Glutamatergic neuron (in vitro differentiated cells): Measurements from ENCODE around the gene CBLC. TPM values are rescaled to one million over a fixed set of nuclear protein-coding genes. Genes with fewer than 3 reads are reported as not detected.
"Not testable (repeated sequence)": the region's sequence is repeated elsewhere in the genome, so short reads cannot be mapped to it uniquely, and the experiment has no call there.

Experiments used
- DNase-seq: peaks from one replicate; pipeline ENCODE4 v3.0.0; 2022
- H3K27ac Mint-ChIP-seq: one replicate; pipeline ENCODE4 v1.8.0; 2020; ENCODE audit warnings: mild to moderate bottlenecking, mixed read lengths, inconsistent platforms; ENCODE audit not compliant: unreplicated experiment
- H3K27me3 Mint-ChIP-seq: one replicate; pipeline ENCODE4 v1.8.0; 2020; ENCODE audit warnings: mild to moderate bottlenecking, moderate library complexity, mixed read lengths, inconsistent platforms; ENCODE audit not compliant: unreplicated experiment
- H3K36me3 Mint-ChIP-seq: one replicate; pipeline ENCODE4 v1.8.0; 2020; ENCODE audit warnings: mild to moderate bottlenecking, mixed read lengths, inconsistent platforms; ENCODE audit not compliant: unreplicated experiment
- H3K4me1 Mint-ChIP-seq: one replicate; pipeline ENCODE4 v1.8.0; 2020; ENCODE audit warnings: mild to moderate bottlenecking, low read depth, mixed read lengths, inconsistent platforms; ENCODE audit not compliant: unreplicated experiment
- H3K4me3 Mint-ChIP-seq: one replicate; pipeline ENCODE4 v1.8.0; 2020; ENCODE audit warnings: mild to moderate bottlenecking, mixed read lengths, inconsistent platforms; ENCODE audit not compliant: unreplicated experiment
- H3K9me3 Mint-ChIP-seq: one replicate; pipeline ENCODE4 v1.8.0; 2020; ENCODE audit warnings: mild to moderate bottlenecking, moderate library complexity, mixed read lengths, inconsistent platforms; ENCODE audit not compliant: unreplicated experiment
- total RNA-seq: library from RNA; stranded (reverse); fragmentation: NEBNext Ultra II Directional; extraction: Animal tissue kit (Norgen Biotek cat#: 25700); gene quantifications from one replicate; pipeline ENCODE4 v1.2.1, GENCODE V29; 2021; ENCODE audit not compliant: unreplicated experiment
- TF ChIP-seq, protein P1 (sequence below): fragments of 200-600 bp; sonication (generic); IDR thresholded peaks from one replicate; pipeline ENCODE4 v1.5.0; 2021; ENCODE audit not compliant: partially characterized antibody, unreplicated experiment

The CBLC gene
- total RNA-seq, 1 donor from 2014 or later, result not detected

DNA sequence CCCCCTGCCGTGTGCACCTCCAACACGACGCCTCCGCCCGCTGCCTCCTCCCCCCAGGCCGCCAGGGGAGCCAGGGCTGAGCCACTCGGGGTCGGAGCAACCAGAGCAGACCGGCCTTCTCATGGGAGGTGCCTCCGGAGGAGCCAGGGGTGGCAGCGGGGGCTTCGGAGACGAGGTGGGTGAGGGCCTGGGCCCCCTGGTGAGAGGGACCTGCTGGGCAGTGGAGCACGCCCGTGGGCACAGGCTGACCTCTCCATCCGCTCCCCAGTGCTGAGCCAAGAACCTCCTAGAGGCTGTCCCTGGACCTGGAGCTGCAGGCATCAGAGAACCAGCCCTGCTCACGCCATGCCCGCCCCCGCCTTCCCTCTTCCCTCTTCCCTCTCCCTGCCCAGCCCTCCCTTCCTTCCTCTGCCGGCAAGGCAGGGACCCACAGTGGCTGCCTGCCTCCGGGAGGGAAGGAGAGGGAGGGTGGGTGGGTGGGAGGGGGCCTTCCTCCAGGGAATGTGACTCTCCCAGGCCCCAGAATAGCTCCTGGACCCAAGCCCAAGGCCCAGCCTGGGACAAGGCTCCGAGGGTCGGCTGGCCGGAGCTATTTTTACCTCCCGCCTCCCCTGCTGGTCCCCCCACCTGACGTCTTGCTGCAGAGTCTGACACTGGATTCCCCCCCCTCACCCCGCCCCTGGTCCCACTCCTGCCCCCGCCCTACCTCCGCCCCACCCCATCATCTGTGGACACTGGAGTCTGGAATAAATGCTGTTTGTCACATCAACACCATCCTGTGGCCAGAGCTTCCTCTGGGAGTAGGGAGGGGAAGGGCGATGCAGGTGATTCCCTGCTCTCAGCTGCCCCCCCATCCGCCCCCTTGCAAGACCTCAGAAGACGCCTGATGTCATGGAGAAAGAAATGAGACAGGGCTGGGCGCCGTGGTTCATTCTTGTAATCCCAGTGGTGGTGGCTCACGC, 43.2 kb downstream of the CBLC start:
- Mint-ChIP-seq H3K27me3 (peaks cover 12% of the 10 kb centered on the region), H3K36me3 (no peaks in the 10 kb centered on the region)

DNA sequence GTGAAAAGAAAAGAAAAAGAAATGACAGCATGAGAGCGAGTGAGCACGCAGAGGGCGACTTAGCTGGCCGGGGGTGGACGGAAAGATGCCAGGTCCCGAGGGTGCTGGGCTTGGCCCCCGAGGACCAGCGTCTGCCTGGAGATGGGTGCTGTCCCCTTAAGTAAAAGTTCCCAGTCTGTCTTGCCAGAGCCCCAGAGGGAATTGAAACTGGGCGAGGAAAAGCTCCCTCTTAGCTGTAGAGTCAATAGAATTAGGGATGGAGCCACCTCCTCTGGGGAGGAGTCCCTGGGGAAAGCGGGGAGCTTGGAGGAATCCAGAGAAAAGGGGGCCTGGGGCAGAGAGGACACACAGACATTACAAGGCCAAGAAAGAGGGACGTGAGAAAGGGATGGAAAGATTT, 44.5 kb downstream of the CBLC start:
- no peak for DNase-seq
- Mint-ChIP-seq H3K27me3 (peaks cover 8% of the 10 kb centered on the region), H3K36me3 (no peaks in the 10 kb centered on the region), H3K4me3 (no peak overlapping the region), H3K27ac (no peak overlapping the region), H3K9me3 (no peaks in the 10 kb centered on the region), H3K4me1 (peaks cover 1% of the 10 kb centered on the region)
- TF ChIP-seq, protein P1, sequence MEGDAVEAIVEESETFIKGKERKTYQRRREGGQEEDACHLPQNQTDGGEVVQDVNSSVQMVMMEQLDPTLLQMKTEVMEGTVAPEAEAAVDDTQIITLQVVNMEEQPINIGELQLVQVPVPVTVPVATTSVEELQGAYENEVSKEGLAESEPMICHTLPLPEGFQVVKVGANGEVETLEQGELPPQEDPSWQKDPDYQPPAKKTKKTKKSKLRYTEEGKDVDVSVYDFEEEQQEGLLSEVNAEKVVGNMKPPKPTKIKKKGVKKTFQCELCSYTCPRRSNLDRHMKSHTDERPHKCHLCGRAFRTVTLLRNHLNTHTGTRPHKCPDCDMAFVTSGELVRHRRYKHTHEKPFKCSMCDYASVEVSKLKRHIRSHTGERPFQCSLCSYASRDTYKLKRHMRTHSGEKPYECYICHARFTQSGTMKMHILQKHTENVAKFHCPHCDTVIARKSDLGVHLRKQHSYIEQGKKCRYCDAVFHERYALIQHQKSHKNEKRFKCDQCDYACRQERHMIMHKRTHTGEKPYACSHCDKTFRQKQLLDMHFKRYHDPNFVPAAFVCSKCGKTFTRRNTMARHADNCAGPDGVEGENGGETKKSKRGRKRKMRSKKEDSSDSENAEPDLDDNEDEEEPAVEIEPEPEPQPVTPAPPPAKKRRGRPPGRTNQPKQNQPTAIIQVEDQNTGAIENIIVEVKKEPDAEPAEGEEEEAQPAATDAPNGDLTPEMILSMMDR, result no peak

More for the DNA sequence above, 43.2 kb downstream of the CBLC start:
- TF ChIP-seq, protein P1, result no peak
- Mint-ChIP-seq H3K4me3 (no peak overlapping the region), H3K9me3 (peaks cover 5% of the 10 kb centered on the region), H3K4me1 (peaks cover 1% of the 10 kb centered on the region), H3K27ac (no peak overlapping the region)
- no peak for DNase-seq

DNA sequence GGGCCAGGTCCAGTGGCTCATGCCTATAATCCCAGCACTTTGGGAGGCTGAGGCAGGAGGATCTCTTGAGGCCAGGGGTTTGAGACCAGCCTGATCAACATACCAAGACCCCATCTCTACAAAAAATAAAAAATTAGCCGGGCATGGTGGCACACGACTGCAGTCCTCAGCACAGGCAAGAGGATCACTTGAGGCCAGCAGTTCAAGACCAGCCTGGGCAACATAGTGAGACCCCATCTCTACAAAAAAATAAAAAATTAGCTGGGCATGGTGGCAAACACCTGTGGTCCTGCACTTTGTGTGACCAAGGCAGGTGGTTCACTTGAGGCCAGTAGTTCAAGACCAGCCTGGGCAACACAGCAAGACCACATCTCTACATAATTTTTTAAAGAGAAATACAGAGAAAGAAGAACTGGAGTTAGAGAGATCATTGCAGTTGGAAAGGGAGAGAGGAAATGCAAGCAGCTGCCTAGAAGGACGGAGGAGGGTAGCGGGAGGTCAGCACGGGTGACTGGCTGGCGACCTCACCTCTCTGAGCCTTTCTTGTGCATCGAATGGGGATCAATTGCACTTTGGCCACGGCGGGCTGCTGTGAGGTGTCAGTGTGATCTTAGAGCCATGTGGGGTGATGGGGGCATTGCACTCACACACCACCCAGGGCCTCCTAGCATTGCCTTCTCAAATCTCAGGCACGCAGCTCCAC, 45.1 kb downstream of the CBLC start:
- peaks cover 8% of the 10 kb centered on the region for H3K27me3 Mint-ChIP-seq
- H3K4me1 Mint-ChIP-seq, result peaks cover under 1% of the 10 kb centered on the region
- DNase-seq, result no peak
- TF ChIP-seq, protein P1, result no peak
- no peak overlapping the region for H3K4me3 Mint-ChIP-seq
- H3K36me3 Mint-ChIP-seq, result no peaks in the 10 kb centered on the region
- no peaks in the 10 kb centered on the region for H3K9me3 Mint-ChIP-seq
- no peak overlapping the region for H3K27ac Mint-ChIP-seq

DNA sequence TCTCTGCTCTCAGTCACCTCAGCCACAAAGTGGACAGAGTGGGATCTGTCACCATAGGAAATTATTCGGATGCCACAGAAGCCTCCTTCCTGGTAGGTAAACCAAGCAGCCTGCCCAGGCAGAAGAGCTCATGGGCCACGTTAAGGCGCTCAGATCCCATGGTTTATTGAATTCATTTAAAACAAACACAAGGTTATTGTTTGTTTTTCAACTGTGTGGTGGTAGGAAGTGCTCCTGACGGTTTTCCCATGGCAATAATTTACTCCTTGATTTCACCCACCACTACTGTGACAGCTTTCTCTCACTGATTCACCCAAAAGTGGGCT, 45.6 kb downstream of the CBLC start:
- Mint-ChIP-seq H3K27ac (no peak overlapping the region), H3K4me3 (no peak overlapping the region), H3K4me1 (no peaks in the 10 kb centered on the region), H3K36me3 (no peaks in the 10 kb centered on the region), H3K9me3 (no peaks in the 10 kb centered on the region), H3K27me3 (peaks cover 5% of the 10 kb centered on the region)
- DNase-seq, result no peak
- TF ChIP-seq, protein P1, result no peak

DNA sequence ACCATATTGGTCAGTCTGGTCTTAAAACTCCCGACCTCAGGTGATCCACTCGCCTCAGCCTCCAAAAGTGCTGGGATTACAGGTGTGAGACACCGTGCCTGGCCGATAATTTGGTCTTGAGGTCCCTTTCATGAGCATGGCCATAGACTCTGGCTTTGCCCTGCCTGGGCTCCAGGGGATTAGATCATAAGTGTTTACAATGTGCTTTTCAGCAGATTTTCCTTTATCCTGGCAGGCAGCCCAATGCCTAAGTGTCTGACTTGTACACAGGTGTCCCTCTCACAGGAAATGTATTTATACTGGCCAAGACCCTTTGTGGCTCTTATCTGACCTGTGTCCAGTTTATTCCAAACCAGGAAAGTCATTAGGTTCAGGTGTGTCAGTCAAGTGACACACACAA, 47.1 kb downstream of the CBLC start:
- H3K36me3 Mint-ChIP-seq, result no peaks in the 10 kb centered on the region
- H3K9me3 Mint-ChIP-seq, result no peaks in the 10 kb centered on the region
- no peak overlapping the region for H3K4me3 Mint-ChIP-seq
- H3K4me1 Mint-ChIP-seq, result no peaks in the 10 kb centered on the region
- no peak overlapping the region for H3K27ac Mint-ChIP-seq
- TF ChIP-seq, protein P1, result no peak
- peaks cover 5% of the 10 kb centered on the region for H3K27me3 Mint-ChIP-seq
- no peak for DNase-seq

DNA sequence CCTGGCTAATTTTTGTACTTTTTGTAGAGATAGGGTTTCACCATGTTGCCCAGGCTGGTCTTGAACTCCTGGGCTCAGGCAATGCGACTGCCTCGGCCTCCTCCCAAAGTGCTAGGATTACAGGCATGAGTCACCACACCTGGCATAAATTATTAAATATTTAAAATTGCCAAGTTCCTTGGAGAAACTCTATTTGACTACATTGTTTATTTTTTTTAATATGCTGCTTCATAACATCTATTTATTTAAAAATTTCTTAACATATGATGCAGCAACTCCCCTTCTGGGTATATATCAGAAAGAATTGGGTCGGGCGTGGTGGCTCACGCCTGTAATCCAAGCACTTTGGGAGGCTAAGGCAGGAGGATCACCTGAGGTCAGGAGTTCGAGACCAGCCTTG, 55.2 kb downstream of the CBLC start:
- H3K4me1 Mint-ChIP-seq, H3K27me3 Mint-ChIP-seq, H3K9me3 Mint-ChIP-seq, DNase-seq, H3K36me3 Mint-ChIP-seq, H3K27ac Mint-ChIP-seq, H3K4me3 Mint-ChIP-seq: not testable (repeated sequence)

DNA sequence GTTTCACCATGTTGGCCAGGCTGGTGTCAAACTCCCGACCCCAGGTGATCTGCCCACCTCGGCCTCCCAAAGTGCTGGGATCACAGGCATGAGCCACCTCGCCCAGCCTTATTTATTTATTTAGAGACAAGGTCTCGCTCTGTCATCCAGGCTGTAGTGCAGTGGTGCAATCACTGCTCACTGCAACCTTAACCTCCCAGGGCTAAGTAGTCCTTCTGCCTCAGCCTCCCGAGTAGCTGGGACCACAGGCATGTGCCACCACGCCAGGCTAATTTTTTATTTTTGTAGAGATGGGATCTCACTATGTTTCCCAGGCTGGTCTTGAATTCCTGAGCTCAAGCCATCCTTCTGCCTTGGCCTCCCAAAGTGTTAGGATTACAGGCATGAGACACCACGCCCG, 56.7 kb downstream of the CBLC start:
- not testable (repeated sequence) for H3K27me3 Mint-ChIP-seq, H3K9me3 Mint-ChIP-seq

More for the DNA sequence above, 56.7 kb downstream of the CBLC start:
- not testable (repeated sequence) for H3K4me1 Mint-ChIP-seq, DNase-seq, H3K36me3 Mint-ChIP-seq, H3K27ac Mint-ChIP-seq, H3K4me3 Mint-ChIP-seq
